SK-N-SH (cell line): Measurements from ENCODE around the gene ANKS1B. TPM values are rescaled to one million over a fixed set of nuclear protein-coding genes. Genes with fewer than 3 reads are reported as not detected.
"Not testable (repeated sequence)": the region's sequence is repeated elsewhere in the genome, so short reads cannot be mapped to it uniquely, and the experiment has no call there.

Experiments
- CTCF ChIA-PET: fragments of 300-600, 350-600 bp; formaldehyde crosslinking; extraction: SDS; loops from one replicate; lab custom pipeline; 2021; lab: Yijun Ruan, JAX
- POLR2A ChIA-PET: fragments of 350-600 bp; sonication (Branson Sonifier 250); formaldehyde crosslinking; extraction: SDS; loops from one replicate; lab custom pipeline; 2020; ENCODE audit warnings: antibody characterized with exemption, inconsistent platforms; lab: Yijun Ruan, JAX
- DNase-seq: peaks from one replicate; pipeline ENCODE4 v3.0.0; 2012
- H2AFZ ChIP-seq: fragments of 200-600 bp; sonication (generic); 2 replicates; pipeline ENCODE4 v1.8.1; 2016; ENCODE audit warnings: antibody characterized with exemption, mild to moderate bottlenecking, low read depth
- H3F3A ChIP-seq: fragments of 200-600 bp; sonication (generic); replicated peaks from 2 replicates; pipeline ENCODE3; 2016; ENCODE audit warnings: antibody characterized with exemption, mild to moderate bottlenecking; ENCODE audit not compliant: insufficient read depth
- H3K27ac ChIP-seq, 2 experiments: fragments of 200-500 bp in 1 of 2; fragments of 200-600 bp in 1 of 2; sonication (Bioruptor generic) in 1 of 2; sonication (generic), shearing (Covaris generic) in 1 of 2; 2 replicates each; pipeline versions ENCODE4 v1.5.1 to v1.6.1; 2014 to 2016; ENCODE audit warnings: low read depth in 2 of 2, inconsistent platforms in 1 of 2, low read length in 1 of 2, mild to moderate bottlenecking in 1 of 2, mixed read lengths in 1 of 2
- H3K27me3 ChIP-seq: fragments of 200-600 bp; sonication (generic), shearing (Covaris generic); 2 replicates; pipeline ENCODE4 v1.6.1; 2016; ENCODE audit warnings: mixed run types; ENCODE audit not compliant: insufficient read depth
- H3K36me3 ChIP-seq, 2 experiments: fragments of 200-500 bp in 1 of 2; fragments of 200-600 bp in 1 of 2; sonication (Bioruptor generic) in 1 of 2; sonication (generic) in 1 of 2; replicated peaks in 1 of 2; 2 replicates each; pipeline versions ENCODE3 to v1.5.1; 2014 to 2016; ENCODE audit warnings: low read length in 1 of 2, mild to moderate bottlenecking in 1 of 2; ENCODE audit not compliant: insufficient read depth in 2 of 2, control insufficient read depth in 1 of 2
- H3K4me1 ChIP-seq, 2 experiments: fragments of 200-500 bp in 1 of 2; fragments of 200-600 bp in 1 of 2; sonication (Bioruptor generic) in 1 of 2; sonication (generic), shearing (Covaris generic) in 1 of 2; 2 replicates each; pipeline versions ENCODE4 v1.5.1 to v1.6.1; 2014 to 2016; ENCODE audit warnings: low read depth in 1 of 2, low read length in 1 of 2, mixed run types in 1 of 2; ENCODE audit not compliant: insufficient read depth in 2 of 2, control insufficient read depth in 1 of 2
- H3K4me2 ChIP-seq: fragments of 200-600 bp; sonication (generic), shearing (Covaris generic); 2 replicates; pipeline ENCODE4 v1.6.1; 2017; ENCODE audit warnings: mixed run types
- H3K4me3 ChIP-seq, 2 experiments: fragments of 200-500 bp in 1 of 2; fragments of 200-600 bp in 1 of 2; sonication (Bioruptor generic) in 1 of 2; sonication (generic), shearing (Covaris generic) in 1 of 2; 2 replicates each; pipeline versions ENCODE4 v1.5.1 to v1.8.1; 2014 to 2016; ENCODE audit warnings: low read depth in 2 of 2, inconsistent platforms in 1 of 2, low read length in 1 of 2, mild to moderate bottlenecking in 1 of 2, mixed read lengths in 1 of 2, moderate library complexity in 1 of 2
- H3K79me2 ChIP-seq: fragments of 200-600 bp; sonication (generic); 2 replicates; pipeline ENCODE4 v1.8.1; 2017; ENCODE audit warnings: mild to moderate bottlenecking; ENCODE audit not compliant: insufficient read depth
- H3K9ac ChIP-seq: fragments of 200-600 bp; sonication (generic); 2 replicates; pipeline ENCODE4 v1.6.1; 2017; ENCODE audit warnings: mixed run types
- H3K9me2 ChIP-seq: fragments of 200-600 bp; sonication (generic); 2 replicates; pipeline ENCODE4 v1.6.1; 2017; ENCODE audit warnings: mixed run types
- H3K9me3 ChIP-seq: fragments of 200-600 bp; sonication (generic); 2 replicates; pipeline ENCODE4 v1.6.1; 2017; ENCODE audit warnings: mixed run types, mild to moderate bottlenecking, moderate library complexity
- H4K20me1 ChIP-seq: fragments of 200-600 bp; sonication (generic); 2 replicates; pipeline ENCODE4 v1.6.1; 2017; ENCODE audit warnings: mild to moderate bottlenecking, mixed run types; ENCODE audit not compliant: insufficient read depth
- CTCF ChIP-seq: fragments of 200-600 bp; sonication (generic); IDR thresholded peaks from 2 replicates; pipeline ENCODE4 v1.6.1; 2017; ENCODE audit warnings: antibody characterized with exemption, mild to moderate bottlenecking, moderate library complexity
- ELF1 ChIP-seq: IDR thresholded peaks from 2 replicates; pipeline ENCODE4 v1.4.0; 2012
- EP300 ChIP-seq, 2 experiments: IDR thresholded peaks; 2 replicates each; pipeline versions ENCODE4 v1.4.0 to v1.6.1; 2012; ENCODE audit warnings: borderline replicate concordance in 1 of 2, low read depth in 1 of 2, low read length in 1 of 2
- GATA2 ChIP-seq: sonication (generic); formaldehyde crosslinking; IDR thresholded peaks from 2 replicates; pipeline ENCODE4 v1.5.0; 2020; ENCODE audit warnings: mild to moderate bottlenecking, missing genetic modification reagents
- NFIC ChIP-seq: IDR thresholded peaks from 2 replicates; pipeline ENCODE4 v1.4.0; 2012; ENCODE audit warnings: borderline replicate concordance
- PBX3 ChIP-seq: IDR thresholded peaks from 2 replicates; pipeline ENCODE4; 2012
- RAD21 ChIP-seq: IDR thresholded peaks from 2 replicates; pipeline ENCODE4 v1.6.1; 2012; ENCODE audit warnings: mild to moderate bottlenecking, low read length
- RFX5 ChIP-seq: IDR thresholded peaks from 2 replicates; pipeline ENCODE4 v1.6.1; 2012; ENCODE audit warnings: mild to moderate bottlenecking, improper control_type of control experiment, low read length
- SMC3 ChIP-seq: IDR thresholded peaks from 2 replicates; pipeline ENCODE4 v1.6.1; 2012; ENCODE audit warnings: low read depth, low read length, improper control_type of control experiment
- TCF12 ChIP-seq: IDR thresholded peaks from 2 replicates; pipeline ENCODE4 v1.4.0; 2012
- USF1 ChIP-seq: IDR thresholded peaks from 2 replicates; pipeline ENCODE4 v1.4.0; 2012; ENCODE audit warnings: low read depth, borderline replicate concordance
- WGBS: methylation state at CpG from one replicate; pipeline ENCODE4 v1.1.6; 2017; ENCODE audit warnings: low lambda C conversion rate; 5-methylcytosine and 5-hydroxymethylcytosine counted together
- polyA plus RNA-seq, 3 experiments: library from polyadenylated mRNA; depleted of rRNA; stranded (reverse); fragments of >200 nt; gene quantifications; 2 replicates each; pipeline ENCODE4 v1.2.3, GENCODE V29; 2012
- TF ChIP-seq, protein P1 (sequence below): fragments of 150-350 bp; IDR thresholded peaks from 2 replicates; pipeline ENCODE4 v1.6.1; 2017; ENCODE audit warnings: antibody characterized with exemption, low read length, low read depth, borderline replicate concordance

The ANKS1B gene
- polyA plus RNA-seq, 1 of the 3 experiments (the other 2 are of a cell fraction): 1.8 TPM

DNA sequence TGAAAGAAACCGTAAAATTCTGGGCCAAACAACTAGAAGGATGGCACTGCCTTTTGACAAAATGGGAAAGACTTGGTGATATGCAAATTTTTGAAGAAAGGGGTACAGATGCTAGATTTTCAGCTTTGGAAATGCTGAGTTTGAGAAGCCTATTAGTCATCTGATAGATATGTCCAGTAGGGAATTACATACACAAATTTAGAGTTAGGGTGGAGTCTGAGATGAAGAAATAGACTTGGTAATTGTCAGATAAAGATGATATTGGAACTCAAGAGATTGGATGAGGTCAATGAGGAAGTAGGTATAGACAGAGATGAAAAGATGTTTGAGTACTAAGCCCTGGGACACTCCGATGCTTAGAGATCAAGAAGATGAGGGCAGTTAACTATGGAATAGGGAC, 184.1 kb downstream of the ANKS1B start (continued):
- TF ChIP-seq NFIC (no peak), RAD21 (no peak), RFX5 (no peak), ELF1 (no peak)

DNA sequence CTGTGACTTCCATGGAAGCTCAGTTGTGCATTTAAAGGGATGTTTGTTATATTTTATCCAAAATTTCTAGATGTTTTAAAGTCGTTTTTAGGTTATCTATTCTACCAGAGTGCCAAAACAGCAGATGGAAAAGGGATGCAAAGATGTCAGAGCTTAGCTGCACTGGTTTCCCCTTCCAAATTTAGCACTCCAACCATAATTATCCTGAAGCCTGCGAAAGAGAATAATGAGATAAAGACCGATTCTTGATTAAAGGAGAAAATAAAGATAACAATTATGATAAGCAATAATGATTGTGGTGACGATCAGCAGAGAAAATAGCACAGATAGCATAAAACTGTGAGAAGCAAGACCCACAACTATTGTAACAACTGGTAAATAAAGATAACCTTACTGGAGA, 186.8 kb downstream of the ANKS1B start:
- H3K9ac ChIP-seq, DNase-seq, H3K9me2 ChIP-seq, H3K27me3 ChIP-seq, POLR2A ChIA-PET, H4K20me1 ChIP-seq, H3K27ac ChIP-seq, H3F3A ChIP-seq, H3K9me3 ChIP-seq, H3K36me3 ChIP-seq, H2AFZ ChIP-seq, CTCF ChIA-PET, H3K4me3 ChIP-seq, H3K4me1 ChIP-seq, H3K4me2 ChIP-seq, H3K79me2 ChIP-seq: not testable (repeated sequence)
- 42% methylated on average over 4 of the region's 4 CpGs for WGBS

DNA sequence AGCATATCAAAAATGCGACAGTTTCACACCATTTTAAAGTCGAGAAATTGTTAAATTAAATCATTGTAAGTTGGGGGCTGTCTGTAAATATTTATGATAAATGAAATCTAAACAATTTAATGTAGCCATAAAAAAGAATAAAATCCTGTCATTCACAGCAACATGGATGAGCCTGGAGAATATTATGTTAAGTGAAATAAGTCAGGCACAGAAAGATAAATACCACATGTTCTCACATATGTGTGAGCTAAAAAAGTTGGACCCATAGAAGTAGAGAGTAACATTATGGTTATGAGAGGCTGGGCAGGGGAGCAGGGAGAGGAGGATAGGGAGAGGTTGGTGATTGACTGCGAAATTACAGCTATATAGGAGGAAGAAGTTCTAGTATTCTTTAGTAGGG, 201.3 kb downstream of the ANKS1B start:
- Histone ChIP-seq H3K27ac (no peak overlapping the region), H2AFZ (no peak overlapping the region), H4K20me1 (no peaks in the 10 kb centered on the region), H3K4me1 (no peaks in the 10 kb centered on the region), H3K9me3 (no peaks in the 10 kb centered on the region), H3K79me2 (no peaks in the 10 kb centered on the region), H3F3A (no peaks in the 10 kb centered on the region), H3K27me3 (no peaks in the 10 kb centered on the region), H3K9ac (no peak overlapping the region), H3K4me3 (no peak overlapping the region), H3K4me2 (no peak overlapping the region), H3K36me3 (no peaks in the 10 kb centered on the region), H3K9me2 (no peaks in the 10 kb centered on the region)
- CTCF ChIA-PET: interaction anchor here (1.1 kb wide), 1 partner anchor 16 kb away, joined by 3 read pairs; no protein-coding TSS in a partner anchor
- WGBS: 64% methylated on average over 3 of the region's 3 CpGs
- POLR2A ChIA-PET: no interaction called here
- TF ChIP-seq EP300 (IDR thresholded peaks at IDR 0.05; ENCODE audit: borderline replicate concordance in 1 of 2, low read depth in 1 of 2, low read length in 1 of 2) (no peak), SMC3 (no peak), USF1 (no peak), GATA2 (CRISPR knock-in tag) (no peak), TCF12 (no peak), CTCF (no peak), PBX3 (no peak)
- TF ChIP-seq, protein P1, sequence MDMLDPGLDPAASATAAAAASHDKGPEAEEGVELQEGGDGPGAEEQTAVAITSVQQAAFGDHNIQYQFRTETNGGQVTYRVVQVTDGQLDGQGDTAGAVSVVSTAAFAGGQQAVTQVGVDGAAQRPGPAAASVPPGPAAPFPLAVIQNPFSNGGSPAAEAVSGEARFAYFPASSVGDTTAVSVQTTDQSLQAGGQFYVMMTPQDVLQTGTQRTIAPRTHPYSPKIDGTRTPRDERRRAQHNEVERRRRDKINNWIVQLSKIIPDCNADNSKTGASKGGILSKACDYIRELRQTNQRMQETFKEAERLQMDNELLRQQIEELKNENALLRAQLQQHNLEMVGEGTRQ: no peak
- no peak for DNase-seq
